WERI-Rb-1 (cell line): ENCODE measurements around the gene RNPEPL1.
A peak's percentile ranks its signal among the peaks of the same experiment; 100 is the strongest.

ENCODE experiments used
- DNase-seq: peaks from one replicate; pipeline ENCODE4 v3.0.0-alpha.2; 2020
- H3K27ac ChIP-seq: fragments of 250-450 bp; sonication (Bioruptor Pico); 2 replicates; pipeline ENCODE4 v1.5.1; 2020; ENCODE audit warnings: mild to moderate bottlenecking, moderate library complexity
- H3K27me3 ChIP-seq: fragments of 250-450 bp; sonication (Bioruptor Pico); 2 replicates; pipeline ENCODE4 v1.5.1; 2021; ENCODE audit warnings: mild to moderate bottlenecking, low read depth, moderate library complexity; ENCODE audit not compliant: insufficient read depth, severe bottlenecking
- H3K36me3 ChIP-seq: fragments of 250-450 bp; sonication (Bioruptor Pico); 2 replicates; pipeline ENCODE4 v1.5.1; 2020; ENCODE audit warnings: mild to moderate bottlenecking, moderate library complexity
- H3K4me3 ChIP-seq: 2 replicates; pipeline ENCODE4 v1.5.1; 2011; ENCODE audit warnings: low read depth, mild to moderate bottlenecking, control low read depth, low read length
- H3K9me3 ChIP-seq: fragments of 250-450 bp; sonication (Bioruptor Pico); 2 replicates; pipeline ENCODE4 v1.5.1; 2021; ENCODE audit warnings: mild to moderate bottlenecking, moderate library complexity; ENCODE audit not compliant: severe bottlenecking
- CTCF ChIP-seq: IDR thresholded peaks from 2 replicates; pipeline ENCODE4 v1.5.1; 2011; ENCODE audit warnings: low read depth, mild to moderate bottlenecking, control low read depth, inconsistent platforms, low read length

Gene RNPEPL1

DNA sequence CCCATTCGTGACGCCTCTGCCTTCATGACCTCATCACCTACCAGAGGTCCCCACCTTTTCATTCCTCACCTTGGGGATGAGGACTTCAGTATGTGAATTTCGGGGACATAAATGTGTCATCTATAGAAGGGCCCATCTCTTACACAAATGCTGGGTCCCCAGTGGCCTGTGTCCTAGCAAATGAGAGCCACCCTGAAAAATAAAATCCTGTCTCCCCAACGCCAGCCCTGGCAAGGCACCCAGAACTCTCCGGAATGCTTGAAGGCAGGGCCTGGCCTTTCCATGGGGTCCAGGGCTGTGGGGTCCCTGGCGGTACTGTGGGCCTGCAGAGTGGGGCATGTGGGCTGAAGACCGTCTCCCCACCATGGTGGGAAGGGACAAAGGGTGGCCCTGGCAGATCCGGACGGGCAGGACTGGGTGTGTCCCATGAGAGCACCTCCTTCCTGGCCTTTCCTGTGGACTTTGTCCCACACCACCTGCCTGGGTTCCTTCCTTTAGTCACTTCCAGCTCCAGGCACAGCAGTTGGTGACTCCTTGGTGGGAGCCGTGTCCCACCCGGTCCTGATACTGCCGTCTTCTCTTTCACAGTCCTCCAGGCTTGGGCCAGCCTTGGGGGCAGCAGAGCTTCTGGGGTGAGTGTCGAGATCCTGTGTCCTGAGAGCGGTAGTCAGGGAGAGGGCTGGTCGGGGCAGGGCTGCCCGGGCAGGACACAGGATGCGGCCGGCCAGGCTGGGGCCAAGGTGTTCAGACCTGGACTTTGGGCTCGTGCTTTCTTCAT is 36.8 kb downstream of the RNPEPL1 start:
- no peak overlapping the region for H3K27ac ChIP-seq
- TF ChIP-seq CTCF = no peak
- H3K27me3 ChIP-seq = no peaks in the 10 kb centered on the region
- no peaks in the 10 kb centered on the region for H3K9me3 ChIP-seq
- no peaks in the 10 kb centered on the region for H3K36me3 ChIP-seq
- no peak overlapping the region for H3K4me3 ChIP-seq
- DNase-seq = peak; percentile 4

DNA sequence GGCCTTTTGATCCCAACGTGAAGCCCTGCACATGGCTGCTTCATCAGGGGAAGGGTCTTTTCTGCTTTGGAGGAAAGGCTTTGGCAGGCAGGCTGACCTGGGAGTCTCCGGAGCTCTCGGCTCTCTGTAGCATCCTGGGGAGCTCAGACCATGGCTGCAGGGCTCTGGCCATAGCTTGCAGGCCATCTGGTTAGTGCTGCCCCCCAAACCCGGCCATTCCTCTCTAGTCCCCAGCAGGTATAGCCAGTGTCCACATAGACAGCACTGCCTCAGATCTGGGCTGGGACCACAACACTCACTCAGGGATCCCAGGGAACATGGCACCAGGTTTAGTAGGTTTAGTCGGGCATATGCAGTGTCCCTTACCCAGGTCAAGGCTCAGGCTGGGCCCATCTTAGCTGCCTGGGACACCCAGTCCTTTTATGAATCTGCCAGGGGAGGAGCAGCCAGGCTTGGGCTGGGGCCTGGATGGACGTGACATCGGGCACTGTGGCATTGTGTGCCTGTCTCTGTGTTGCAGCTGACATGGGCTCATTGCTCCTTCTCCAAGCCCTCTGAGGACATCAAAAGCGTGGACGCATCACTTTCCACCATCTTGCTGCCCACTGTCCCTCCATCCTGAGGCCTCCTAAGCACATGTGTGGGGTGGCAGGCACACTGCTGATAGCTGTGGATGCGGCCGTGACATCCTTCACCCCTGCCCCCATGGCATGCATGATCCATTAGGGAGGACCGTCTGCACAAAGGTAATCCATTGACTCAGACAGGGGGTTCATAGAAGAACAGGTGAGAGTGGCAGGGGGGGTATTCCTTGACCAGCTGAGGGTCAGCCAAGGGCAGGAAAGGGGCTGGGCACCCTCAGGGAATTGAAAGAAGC is 37.8 kb downstream of the RNPEPL1 start:
- Histone ChIP-seq H3K36me3 (no peaks in the 10 kb centered on the region), H3K4me3 (no peak overlapping the region), H3K27ac (no peak overlapping the region), H3K9me3 (no peaks in the 10 kb centered on the region), H3K27me3 (no peaks in the 10 kb centered on the region)
- TF ChIP-seq CTCF = no peak
- DNase-seq = peak; percentile 3

- no peak for TF ChIP-seq CTCF
- DNase-seq = peak; percentile 1
- Histone ChIP-seq H3K27me3 (no peaks in the 10 kb centered on the region), H3K9me3 (no peaks in the 10 kb centered on the region), H3K27ac (no peak overlapping the region), H3K4me3 (no peak overlapping the region), H3K36me3 (no peaks in the 10 kb centered on the region)
Measured at GRCh38 chr2:240611601-240612210, 43.4 kb downstream of the RNPEPL1 start.

- Histone ChIP-seq H3K4me3 (no peak overlapping the region), H3K27me3 (no peaks in the 10 kb centered on the region), H3K36me3 (no peaks in the 10 kb centered on the region), H3K27ac (no peak overlapping the region), H3K9me3 (peaks cover 9% of the 10 kb centered on the region)
- DNase-seq = no peak
- no peak for TF ChIP-seq CTCF
Measured at GRCh38 chr2:240613781-240614180, 45.5 kb downstream of the RNPEPL1 start.

- no peaks in the 10 kb centered on the region for H3K27me3 ChIP-seq
- TF ChIP-seq CTCF = no peak
- DNase-seq = no peak
- no peaks in the 10 kb centered on the region for H3K36me3 ChIP-seq
- H3K9me3 ChIP-seq = peaks cover 9% of the 10 kb centered on the region
- H3K4me3 ChIP-seq = no peak overlapping the region
- H3K27ac ChIP-seq = no peak overlapping the region
Measured at GRCh38 chr2:240614391-240614790, 46.1 kb downstream of the RNPEPL1 start.
